Gastrocnemius medialis (tissue), 4 donors: ENCODE results near the gene RNF212B.

Experiments used
- CTCF ChIP-seq, 5 experiments: fragments of 450-650 bp in 3 of 5; fragments of 200-600 bp in 2 of 5; sonication (generic) in 2 of 5; IDR thresholded peaks in 4 of 5; conservative IDR thresholded peaks in 1 of 5; 1 replicate in 4 of 5; 2 replicates in 1 of 5; pipeline ENCODE4 v1.5.1; 2016 to 2019; ENCODE audit warnings: antibody characterized with exemption in 5 of 5, mild to moderate bottlenecking in 3 of 5, moderate library complexity in 3 of 5
- POLR2A ChIP-seq, 2 donors: fragments of 450-650 bp; IDR thresholded peaks; one replicate each; pipeline ENCODE4 v1.6.1; 2017; ENCODE audit warnings: antibody characterized with exemption in 2 of 2, mild to moderate bottlenecking in 2 of 2, moderate library complexity in 2 of 2

- no peak for TF ChIP-seq CTCF (IDR thresholded peaks at IDR 0.05 in 4 of 5, conservative IDR thresholded peaks at IDR 0.05 in 1 of 5)
- no peak for TF ChIP-seq POLR2A (IDR thresholded peaks at IDR 0.05)
Measured at GRCh38 chr14:23240661-23241060, 2.9 kb downstream of the RNF212B start.
